GM18498 (cell line): ENCODE results near the gene HOXB5.

Experiments used
- ATAC-seq: cut with Tn5 transposase; IDR thresholded peaks from one replicate; pipeline ENCODE4 v1.9.1; 2021; ENCODE audit warnings: mild to moderate bottlenecking, moderate library complexity; ENCODE audit not compliant: unreplicated experiment

The HOXB5 gene

DNA sequence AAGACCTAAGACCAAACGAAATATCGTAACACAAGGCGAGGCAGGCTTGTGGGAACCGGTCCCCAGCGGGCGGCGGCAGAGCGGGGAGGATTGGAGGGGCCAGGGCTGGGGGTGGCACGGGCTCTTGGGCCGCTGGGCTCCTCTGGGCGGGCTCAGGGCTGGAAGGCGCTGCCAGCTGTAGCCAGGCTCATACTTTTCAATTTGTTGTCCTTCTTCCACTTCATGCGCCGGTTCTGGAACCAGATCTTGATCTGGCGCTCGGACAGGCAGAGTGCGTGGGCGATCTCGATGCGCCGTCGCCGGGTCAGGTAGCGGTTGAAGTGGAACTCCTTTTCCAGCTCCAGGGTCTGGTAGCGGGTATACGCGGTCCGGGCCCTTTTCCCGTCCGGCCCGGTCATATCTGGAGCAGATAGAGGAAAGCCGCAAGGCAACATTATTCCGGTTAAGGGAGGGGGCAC, 1.5 kb downstream of the HOXB5 start:
- no peak for ATAC-seq

DNA sequence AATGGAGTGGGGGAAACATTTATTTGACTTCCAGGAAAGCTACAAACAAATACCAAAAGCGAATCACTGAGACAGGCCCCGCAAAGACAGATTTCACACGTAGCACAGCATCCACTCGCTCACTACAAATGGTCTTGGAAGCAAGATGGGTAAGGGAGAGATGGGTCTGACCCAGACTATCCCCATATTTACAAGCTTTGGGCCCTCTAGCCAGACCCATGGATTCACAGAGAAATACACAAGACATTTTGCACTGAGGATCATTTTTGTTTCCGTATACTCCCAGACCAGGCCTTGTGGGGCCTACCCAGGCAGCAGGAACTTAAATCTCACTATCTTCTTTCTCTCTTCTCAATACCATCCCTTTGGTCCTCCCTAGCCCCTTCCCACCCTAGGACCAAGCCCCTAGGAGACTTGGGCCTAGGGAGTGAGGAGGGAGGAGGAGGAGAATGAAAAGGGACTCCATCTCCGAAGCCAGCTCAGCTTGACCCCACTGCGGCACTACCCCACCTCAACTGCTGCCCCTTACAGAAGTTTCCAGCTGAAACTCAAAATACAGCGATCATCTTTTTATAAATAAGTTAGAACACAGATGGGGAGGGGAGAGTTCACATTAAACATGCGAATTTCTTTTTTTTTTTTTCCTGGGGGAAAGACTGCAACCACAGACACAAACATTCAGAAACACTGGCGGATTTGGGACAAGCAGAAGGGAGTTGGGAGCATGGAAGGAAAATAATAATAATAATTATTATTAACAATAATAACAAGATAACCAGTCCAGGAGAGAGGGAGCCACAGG, 2.1 kb downstream of the HOXB5 start:
- ATAC-seq, result no peak

DNA sequence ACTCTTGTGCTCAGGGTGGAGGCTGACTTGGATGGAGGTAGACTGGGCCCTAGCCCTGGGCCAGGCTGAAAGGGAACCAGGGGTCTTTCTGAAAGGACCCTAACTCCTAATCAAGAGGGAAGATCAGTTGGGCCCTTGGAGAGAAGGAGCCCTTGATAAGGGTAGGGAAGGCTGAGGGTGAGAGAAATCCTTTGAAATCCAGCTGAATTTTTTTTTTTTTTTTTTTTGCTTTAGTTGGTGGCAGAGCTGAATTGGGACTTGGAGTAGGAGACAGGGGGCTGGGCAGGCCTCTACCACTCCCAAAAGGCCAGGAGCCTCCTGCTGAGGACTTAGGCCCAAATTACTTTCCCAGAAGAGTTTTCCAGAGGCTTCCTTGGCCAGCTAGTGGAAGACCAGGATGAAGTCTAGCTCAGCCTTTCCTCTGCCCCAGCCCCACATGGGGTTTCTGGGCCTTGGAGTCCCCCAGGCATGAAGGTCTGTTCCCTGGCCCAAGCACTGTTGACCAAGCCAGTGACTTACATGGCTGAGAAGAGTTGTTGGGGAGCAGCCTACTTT, 2.9 kb downstream of the HOXB5 start:
- no peak for ATAC-seq

DNA sequence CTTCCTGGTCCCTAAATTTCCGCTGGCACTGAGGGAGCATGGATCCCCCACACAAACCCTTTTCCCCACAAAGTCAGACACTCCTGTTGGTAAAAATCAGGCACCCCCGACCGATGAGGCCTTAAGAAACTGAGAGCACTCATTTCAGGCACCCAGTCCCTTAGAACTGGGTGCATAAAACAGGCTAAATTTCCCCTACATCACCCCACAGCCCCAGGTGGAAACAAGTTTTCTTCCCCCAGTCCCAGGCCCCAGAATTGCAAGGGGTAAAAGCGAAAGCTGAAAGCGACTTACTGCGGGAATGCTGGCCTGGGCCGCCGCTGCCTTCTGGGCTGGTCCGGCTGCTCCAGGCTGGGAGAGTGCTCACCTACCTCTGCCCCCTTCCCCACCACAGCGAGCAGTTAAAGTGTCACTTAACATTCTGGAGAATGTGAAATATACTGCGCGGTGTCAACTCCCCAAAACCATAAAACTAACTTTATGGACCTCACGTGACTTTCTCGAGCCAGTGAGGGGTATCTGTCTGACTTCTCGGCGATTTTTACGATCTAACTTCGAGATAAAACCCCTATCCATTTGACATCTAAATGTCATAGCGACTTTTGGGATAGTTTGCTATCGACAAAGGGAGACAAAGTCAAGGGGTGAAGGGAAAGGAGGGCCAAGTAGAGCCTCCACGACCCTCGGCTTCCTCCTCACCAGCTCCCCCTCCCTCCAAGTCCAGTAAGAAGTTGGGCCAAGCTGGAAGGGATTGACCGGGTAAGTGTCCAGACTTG, 3.6 kb downstream of the HOXB5 start, which contains the start of gene HOXB3:
Gene HOXB3 (minus strand): TSS at position 411 of the 776 bp plus-strand sequence. CDS start 37,767 bp downstream, outside the sequence.
- ATAC-seq, result no peak

DNA sequence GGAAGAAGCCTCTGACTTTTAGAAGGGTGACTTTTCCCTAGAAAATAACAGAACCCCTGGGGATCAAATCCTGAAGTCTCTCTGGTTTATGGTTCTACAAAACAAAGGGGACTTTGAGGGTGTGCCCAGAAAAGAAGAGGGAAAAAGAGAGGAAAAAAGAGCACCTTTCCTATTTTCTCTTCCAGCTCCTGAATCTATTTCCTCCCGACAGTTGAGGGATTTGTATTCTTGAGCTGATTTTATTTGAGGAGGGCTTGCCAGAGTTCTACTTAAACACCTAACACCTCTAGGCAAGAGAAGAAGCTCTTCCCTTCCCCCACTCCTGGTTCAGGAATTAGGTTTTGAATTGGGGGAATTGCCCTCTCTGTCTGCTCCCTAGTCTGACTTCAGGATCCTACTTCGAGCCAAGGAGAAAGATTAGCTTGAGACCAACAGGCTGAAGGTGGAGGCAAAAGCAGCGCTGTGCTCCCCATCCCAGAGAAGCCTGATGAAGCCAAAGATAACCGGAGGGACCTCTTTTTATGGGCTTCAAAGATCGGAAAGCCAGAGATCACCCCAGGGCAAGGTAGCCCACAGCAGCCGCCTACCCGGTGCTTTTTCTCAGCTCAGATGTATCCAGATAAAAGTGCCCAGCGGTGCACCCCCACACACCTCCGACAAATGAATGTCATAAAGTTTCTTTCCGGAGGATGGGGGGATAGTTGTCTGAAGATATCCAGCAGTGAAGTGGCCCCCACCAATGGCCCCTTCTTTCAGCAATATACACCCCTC, 4.3 kb downstream of the HOXB5 start:
- ATAC-seq, result no peak

DNA sequence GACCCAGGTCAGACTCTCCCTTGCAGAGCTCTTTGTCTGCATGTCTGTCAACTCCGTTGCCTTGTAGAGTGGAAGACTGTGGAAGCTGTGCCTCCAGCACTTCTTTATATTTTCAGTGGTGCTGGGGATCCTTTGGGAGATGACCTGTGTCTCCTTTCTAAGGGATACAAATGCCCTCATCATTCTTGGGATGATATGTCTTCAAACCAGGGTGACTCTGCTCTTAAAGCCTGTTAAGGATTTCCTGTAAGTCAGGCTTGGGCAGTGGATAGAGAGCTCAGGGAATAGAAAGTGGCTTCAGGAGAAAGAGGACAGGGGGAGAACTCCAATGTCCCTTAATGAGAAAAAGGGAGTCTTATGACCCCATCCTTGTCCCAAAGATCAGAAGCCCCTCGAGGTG, 5.1 kb downstream of the HOXB5 start:
- ATAC-seq, result no peak

DNA sequence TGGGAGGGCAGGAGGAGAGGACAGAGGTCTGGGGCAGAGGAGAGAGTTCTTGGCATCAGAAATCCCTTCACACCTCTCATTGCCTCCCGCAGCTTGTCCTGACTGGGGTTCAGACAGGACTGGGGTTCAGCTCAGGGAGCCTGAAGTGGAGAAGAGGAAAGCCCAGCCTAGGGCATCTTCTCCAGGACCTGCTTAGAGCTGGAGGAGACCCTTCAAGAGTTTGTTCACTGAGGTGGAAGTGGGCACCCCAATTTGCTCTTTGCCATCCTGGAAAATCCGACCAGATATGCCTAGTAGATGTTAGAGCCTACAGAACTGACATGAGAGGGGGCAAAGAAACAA, 5.5 kb downstream of the HOXB5 start:
- no peak for ATAC-seq

DNA sequence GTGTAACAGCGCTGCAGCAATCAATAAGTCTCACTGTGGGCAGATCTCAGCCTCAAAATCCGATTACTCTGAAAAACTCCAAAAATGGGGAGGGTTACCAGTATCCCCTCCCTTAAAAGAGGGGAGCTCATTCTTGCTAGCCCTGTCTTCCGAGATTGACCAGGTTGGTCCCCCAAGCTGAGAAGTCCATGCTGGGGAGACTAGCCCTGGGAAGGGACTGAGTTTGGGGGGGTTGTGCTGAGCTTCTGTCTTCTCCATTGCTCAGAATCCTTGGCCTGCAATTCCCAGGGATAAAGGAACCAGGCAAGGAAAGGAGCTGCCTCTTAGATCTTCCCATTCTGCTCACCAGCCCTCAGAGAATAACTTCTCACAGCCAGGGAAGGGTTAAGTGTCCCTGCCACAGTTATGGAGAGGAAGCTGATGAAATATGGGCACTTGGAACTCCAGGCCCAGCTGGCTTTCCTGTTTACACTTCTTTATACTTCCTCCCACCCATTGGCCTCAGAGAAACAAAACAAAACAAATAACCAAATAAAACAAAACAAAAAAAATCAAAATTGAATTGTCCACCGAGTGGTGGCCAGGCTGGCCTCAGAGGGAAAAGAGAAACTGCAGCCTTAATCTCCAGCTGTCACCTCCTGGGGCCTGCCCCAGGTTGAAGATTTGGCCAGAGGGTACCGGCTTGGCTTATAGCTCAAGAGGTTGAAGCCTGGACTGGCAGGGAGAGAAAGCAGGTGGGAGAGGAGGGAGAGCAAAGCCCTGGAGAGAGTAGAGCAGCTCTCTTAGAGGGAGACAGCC, 6.1 kb downstream of the HOXB5 start:
- no peak for ATAC-seq

DNA sequence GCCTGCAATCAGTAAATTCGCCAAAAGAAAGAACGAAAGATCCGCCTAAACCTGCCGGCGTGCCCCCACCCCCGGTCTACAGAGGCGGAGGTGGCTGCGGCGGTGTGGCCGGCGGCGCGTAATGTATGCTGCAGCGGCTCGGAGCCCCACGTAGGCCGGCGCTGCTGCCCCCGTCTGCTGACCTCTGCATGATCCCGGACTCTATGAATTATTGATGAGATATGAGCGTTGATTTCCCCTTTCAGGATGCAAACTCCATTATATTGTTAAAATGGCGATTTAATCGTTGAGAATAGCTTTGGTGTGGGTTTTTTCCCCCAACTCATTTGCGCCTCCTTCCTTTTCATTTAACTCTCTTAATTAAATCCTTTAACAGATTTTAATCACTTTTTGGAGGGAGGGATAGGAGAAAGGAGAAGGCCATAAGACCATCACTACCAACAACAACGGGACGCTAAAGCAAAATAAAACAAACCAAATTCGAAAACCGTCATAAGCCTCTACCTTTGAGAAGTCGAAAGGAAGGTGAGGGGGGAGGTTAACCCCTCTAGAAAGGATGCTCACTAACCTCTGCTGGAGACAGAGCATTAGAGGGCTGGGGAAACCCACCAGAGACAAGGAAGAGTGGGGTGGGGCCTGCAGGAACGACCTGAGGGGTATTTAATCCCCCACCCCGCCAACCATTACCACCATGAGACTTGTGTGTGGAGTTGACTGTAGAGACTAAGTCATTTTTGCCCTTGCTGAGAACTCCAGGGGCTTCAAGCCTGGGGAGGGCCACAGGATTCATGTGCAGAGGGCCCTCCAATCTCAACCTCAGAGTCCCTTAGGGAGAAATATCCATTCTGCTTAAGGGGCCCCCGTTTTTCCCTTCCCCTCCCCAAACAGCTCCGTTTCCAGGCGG, 7.0 kb downstream of the HOXB5 start:
- no peak for ATAC-seq

DNA sequence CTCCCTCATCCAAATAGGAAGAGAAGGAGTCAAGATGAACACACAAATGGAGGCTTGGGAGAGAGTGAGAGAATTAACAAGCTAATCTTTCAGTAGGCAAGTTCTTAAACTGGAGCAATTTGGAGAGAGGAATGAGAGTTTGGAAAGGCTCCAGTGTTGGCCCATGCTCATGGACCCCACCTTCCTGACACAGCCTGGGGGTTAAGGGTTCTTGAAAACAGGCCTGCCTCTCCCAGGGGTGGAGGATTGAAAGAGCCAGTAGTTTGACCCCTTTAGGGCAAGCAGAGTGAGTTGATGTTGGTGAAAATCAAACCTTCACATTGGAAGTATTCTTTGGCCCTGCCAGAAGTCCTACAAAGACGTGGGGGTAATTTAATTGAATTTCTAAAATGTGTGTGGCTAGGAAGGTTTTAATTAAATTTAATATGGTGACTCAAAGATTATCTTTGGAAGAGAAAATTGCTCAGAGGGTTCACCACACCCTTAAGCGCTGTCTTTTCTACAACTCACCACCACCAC, 9.3 kb downstream of the HOXB5 start:
- no peak for ATAC-seq

DNA sequence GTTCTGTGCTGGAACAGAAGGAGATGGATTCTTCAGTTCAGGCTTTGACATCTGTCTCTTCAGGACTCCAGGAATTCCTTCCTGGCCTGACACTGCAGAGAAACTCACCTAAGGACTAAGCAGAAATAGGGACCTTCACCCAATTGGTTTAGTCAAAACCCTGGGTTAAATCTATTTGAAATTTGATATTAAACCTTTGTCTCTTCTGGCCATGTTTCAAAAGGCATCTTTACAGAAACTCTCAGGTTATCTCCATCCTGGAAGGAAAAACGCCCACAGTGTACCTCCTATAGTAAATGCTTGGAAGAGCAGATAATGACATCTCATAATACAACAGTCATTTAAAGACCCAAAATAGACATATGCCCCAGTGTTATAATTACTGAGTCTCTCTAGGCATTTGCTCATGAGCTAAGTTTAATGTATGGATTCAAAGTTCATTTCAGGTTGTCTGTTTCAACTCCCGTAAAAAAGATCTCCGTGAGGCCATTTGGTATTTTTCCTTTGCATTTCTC, 9.8 kb downstream of the HOXB5 start:
- no peak for ATAC-seq

DNA sequence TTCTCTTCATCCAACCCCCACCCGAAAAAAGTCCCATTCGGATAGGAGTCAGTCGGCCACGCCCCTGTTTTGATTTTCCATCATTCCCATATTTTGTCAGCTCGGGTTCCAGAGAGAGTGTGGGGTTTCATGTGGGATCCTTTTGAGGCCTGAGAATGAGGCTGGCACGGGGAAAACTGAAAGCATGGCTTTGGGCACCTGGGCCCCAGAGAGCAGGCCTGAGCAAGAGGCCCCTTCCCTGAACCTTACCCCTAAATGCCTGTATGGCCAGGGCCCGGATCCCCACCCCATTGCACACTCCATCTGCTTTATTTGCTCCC, 10.9 kb downstream of the HOXB5 start:
- no peak for ATAC-seq

DNA sequence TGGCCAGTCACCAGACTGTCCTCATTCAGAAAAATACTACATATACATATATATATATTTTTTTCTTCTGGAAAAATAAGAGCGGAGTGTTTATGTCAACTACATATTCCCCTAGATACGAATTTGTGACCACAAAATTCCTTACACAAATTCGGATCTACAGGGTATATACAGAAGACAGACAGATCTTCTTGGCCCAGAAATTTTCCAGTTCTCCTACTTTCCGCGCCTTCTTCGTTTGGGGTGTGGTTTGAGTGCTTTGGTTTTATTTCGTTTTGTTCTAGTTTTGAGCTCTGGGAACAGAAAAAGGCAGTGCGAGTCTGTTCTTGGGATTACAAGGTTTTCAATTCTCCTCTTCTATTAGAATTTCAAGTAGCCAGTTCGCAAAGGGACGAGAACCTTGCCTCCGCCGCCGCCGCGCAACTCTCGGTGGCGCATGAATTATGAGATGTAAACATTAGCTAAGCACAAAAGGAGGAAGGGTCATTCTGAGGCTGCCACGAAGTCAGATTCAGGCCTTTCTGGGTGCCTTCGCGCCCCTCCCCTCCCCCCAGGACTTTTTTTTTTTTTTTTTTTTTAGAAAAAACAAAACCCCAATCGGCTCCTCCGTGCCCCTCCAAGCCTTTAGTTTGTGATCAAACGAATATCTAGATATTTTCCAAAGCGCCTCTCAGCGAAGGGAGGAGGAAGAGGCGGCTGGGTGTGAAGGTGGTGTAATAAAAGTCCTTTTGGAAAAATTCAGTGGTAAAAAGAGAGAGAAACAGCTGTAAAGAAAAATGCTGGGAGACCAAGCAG, 13.6 kb downstream of the HOXB5 start:
- ATAC-seq, result no peak

DNA sequence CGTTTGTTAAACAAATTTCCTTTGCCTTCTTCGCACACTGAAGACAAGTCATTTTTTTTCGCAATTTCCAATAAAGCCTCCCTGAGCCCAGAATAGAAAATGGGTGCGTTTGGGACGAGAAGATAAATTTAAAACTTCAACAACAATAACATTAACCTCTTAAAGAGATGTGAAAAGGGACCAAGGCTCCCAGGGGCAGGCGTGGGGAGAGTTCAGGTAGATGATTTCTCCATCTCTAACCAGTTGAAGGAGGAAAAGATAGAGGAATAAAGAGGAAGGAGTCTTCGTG, 14.2 kb downstream of the HOXB5 start:
- ATAC-seq, result no peak

DNA sequence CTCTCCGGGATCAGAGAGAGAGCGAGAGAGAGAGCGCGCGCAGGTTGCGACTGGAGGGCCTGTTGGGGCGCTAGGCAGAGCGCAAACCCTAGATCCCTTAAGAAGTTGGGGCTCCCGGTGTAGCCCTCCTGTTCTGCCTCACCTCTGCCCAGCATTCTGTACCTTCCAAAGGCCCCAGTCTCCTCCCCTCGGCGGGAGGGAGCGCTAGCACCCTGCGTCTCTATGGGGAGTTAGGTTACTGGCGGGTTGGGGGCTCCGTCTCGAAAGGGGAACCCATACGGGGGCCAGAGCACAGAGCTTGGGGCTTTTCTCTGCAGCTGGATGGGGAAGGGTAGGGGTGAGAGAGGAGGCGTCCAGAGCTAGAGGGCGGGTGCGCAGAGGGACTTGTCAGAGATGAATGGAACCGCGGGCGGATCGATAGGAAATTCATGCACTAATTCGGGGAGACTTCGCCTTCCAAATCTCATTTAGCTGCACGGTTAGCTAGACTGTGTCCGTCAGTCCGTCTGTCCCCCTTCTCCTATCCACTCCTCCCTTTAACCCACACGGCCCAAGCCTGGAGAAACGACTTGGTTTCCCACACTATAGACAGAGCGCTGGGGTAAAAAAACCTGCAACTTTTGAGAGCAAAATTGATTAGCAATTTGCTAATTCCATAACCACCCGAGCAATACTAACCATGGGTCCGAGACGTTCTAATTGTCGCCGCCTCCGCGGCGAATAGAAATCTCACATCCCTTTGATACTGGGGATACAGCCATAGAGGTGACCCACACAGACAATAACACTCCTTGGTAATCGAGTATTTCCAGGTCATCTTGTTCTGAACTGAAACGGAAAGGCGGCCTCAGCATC, 14.7 kb downstream of the HOXB5 start:
- peak; percentile 37 for ATAC-seq

DNA sequence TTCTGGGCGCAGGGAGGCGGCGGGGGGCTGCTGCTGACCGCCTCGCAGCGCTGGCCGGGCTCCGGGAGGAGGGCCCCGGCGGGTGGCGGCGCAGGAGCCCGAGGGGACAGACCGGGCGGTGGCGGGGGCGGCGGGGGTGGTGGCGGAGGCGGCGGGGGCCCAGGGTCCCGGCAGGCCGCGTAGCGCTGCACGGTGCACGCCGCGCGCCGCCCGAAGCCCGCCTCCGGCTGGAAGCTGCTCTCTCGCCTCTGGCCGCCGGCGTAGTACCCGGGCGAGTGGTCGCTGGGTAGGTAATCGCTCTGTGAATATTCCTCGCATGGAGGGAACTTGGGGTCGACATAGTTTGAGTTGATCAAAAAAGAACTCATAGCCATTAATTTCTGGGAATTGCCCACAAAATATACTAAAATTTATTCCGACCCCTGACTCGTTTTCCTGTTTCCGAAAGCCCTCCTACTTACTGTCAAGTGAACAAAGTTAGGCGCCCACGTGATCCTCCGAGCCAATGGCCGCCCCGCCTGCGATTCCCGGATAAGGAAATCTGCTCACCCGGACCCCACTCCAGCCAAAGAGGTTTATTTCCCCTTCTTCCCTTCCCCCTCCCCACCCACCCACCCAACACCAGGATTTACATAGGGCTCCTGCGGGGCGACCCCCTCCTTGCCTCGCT, 15.5 kb downstream of the HOXB5 start, which contains the start of gene HOXB4:
Gene HOXB4 (minus strand): TSS at position 405 of the 670 bp plus-strand sequence. CDS start 31 bp downstream, at position 374.
- ATAC-seq, result peak; percentile 57
